ENCODE data around the gene ATP8B4. TPM values are rescaled to one million over a fixed set of nuclear protein-coding genes. Genes with fewer than 3 reads are reported as not detected.
A peak's percentile ranks its signal among the peaks of the same experiment; 100 is the strongest.

ATP8B4 gene
- total and polyA plus RNA-seq, 10 donors = 1.7 to 42.8 (median 27.7) TPM

- intact Hi-C loops (cut with DNase I; ENCODE audit: low total_unique reads) = no loop called here
- TF ChIP-seq POLR2AphosphoS5 (IDR thresholded peaks at IDR 0.05) = no peak
- TF ChIP-seq POLR2A (IDR thresholded peaks at IDR 0.05) = no peak
- TF ChIP-seq CTCF (IDR thresholded peaks at IDR 0.05 in 8 of 11, conservative IDR thresholded peaks at IDR 0.05 in 3 of 11) = no peak
- Histone ChIP-seq H3K27ac (no peak overlapping the region), H3K36me3 (peaks cover 0 to 6% (median 0%) of the 10 kb centered on the region in 6 donors), H3K9me3 (no peaks in the 10 kb centered on the region), H3K4me3 (no peak overlapping the region), H3K27me3 (replicated peaks in 1 of 7) (no peaks in the 10 kb centered on the region), H3K4me1 (peaks cover 0 to 12% (median 0%) of the 10 kb centered on the region in 6 donors)
- 88 to 95% (median 93%) methylated on average over 1 of the region's 1 CpG for WGBS, 5 donors
- DNase-seq = no peak
Measured at GRCh38 chr15:50071551-50072258, 47.3 kb downstream of the ATP8B4 start.

GRCh38 chr15:50068016-50068415 lies 51.0 kb downstream of the ATP8B4 start:
- H3K27ac ChIP-seq = peak overlapping the region in 1 of 8 donors; percentile 66
- intact Hi-C loops (cut with DNase I; ENCODE audit: low total_unique reads) = no loop called here
- H3K36me3 ChIP-seq = peaks cover 0 to under 1% (median 0%) of the 10 kb centered on the region in 6 donors
- no peak for DNase-seq
- no peak overlapping the region for H3K4me3 ChIP-seq
- WGBS, 5 donors = 68 to 91% (median 76%) methylated on average over 3 of the region's 3 CpGs
- H3K27me3 ChIP-seq (replicated peaks in 1 of 7) = no peaks in the 10 kb centered on the region
- no peaks in the 10 kb centered on the region for H3K9me3 ChIP-seq
- peaks cover 0 to 40% (median 2%) of the 10 kb centered on the region in 6 donors for H3K4me1 ChIP-seq
- TF ChIP-seq POLR2A (IDR thresholded peaks at IDR 0.05) (no peak), CTCF (IDR thresholded peaks at IDR 0.05 in 8 of 11, conservative IDR thresholded peaks at IDR 0.05 in 3 of 11) (no peak), POLR2AphosphoS5 (IDR thresholded peaks at IDR 0.05) (no peak)

- H3K27me3 ChIP-seq (replicated peaks in 1 of 7) = no peaks in the 10 kb centered on the region
- DNase-seq = no peak
- peaks cover 0 to 40% (median 2%) of the 10 kb centered on the region in 6 donors for H3K4me1 ChIP-seq
- WGBS, 5 donors = 16 to 32% (median 19%) methylated on average over 1 of the region's 1 CpG
- peak overlapping the region in 1 of 8 donors; percentile 66 for H3K27ac ChIP-seq
- intact Hi-C loops (cut with DNase I; ENCODE audit: low total_unique reads) = no loop called here
- no peak for TF ChIP-seq CTCF (IDR thresholded peaks at IDR 0.05 in 8 of 11, conservative IDR thresholded peaks at IDR 0.05 in 3 of 11)
- TF ChIP-seq POLR2AphosphoS5 (IDR thresholded peaks at IDR 0.05) = no peak
- TF ChIP-seq POLR2A (IDR thresholded peaks at IDR 0.05) = no peak
- no peak overlapping the region for H3K4me3 ChIP-seq
- no peaks in the 10 kb centered on the region for H3K9me3 ChIP-seq
- H3K36me3 ChIP-seq = no peaks in the 10 kb centered on the region
Measured at GRCh38 chr15:50067254-50067653, 51.8 kb downstream of the ATP8B4 start.

- Histone ChIP-seq H3K27ac (peak overlapping the region in 1 of 8 donors; percentile 66), H3K4me1 (peaks cover 0 to 40% (median 2%) of the 10 kb centered on the region in 6 donors), H3K27me3 (replicated peaks in 1 of 7) (no peaks in the 10 kb centered on the region), H3K4me3 (no peak overlapping the region), H3K36me3 (no peaks in the 10 kb centered on the region), H3K9me3 (no peaks in the 10 kb centered on the region)
- WGBS, 5 donors = 25 to 46% (median 39%) methylated on average over 4 of the region's 4 CpGs
- no peak for DNase-seq
- TF ChIP-seq CTCF (IDR thresholded peaks at IDR 0.05 in 8 of 11, conservative IDR thresholded peaks at IDR 0.05 in 3 of 11) (no peak), POLR2AphosphoS5 (IDR thresholded peaks at IDR 0.05) (no peak), POLR2A (IDR thresholded peaks at IDR 0.05) (no peak)
- intact Hi-C loops (cut with DNase I; ENCODE audit: low total_unique reads) = no loop called here
Measured at GRCh38 chr15:50066666-50067065, 52.4 kb downstream of the ATP8B4 start.

Measured in spleen (tissue), 11 donors.